NCI-H2081 treated with DMSO at 0.1 percent for 48 hours (cell line): ENCODE results near the gene COL5A3.

ENCODE experiments used
- DNase-seq: peaks from one replicate; lab custom pipeline; 2025; lab: John Stamatoyannopoulos, UW

The COL5A3 gene

GRCh38 chr19:10010939-10011338 lies 635 bp upstream of the COL5A3 start:
- no peak for DNase-seq

- DNase-seq: no peak
These were observed 535 bp downstream of the COL5A3 start for GRCh38 chr19:10009714-10010224.

- no peak for DNase-seq
These were observed 2.0 kb downstream of the COL5A3 start for GRCh38 chr19:10008184-10008765.

GRCh38 chr19:10007371-10008183 lies 2.7 kb downstream of the COL5A3 start:
- no peak for DNase-seq

DNA sequence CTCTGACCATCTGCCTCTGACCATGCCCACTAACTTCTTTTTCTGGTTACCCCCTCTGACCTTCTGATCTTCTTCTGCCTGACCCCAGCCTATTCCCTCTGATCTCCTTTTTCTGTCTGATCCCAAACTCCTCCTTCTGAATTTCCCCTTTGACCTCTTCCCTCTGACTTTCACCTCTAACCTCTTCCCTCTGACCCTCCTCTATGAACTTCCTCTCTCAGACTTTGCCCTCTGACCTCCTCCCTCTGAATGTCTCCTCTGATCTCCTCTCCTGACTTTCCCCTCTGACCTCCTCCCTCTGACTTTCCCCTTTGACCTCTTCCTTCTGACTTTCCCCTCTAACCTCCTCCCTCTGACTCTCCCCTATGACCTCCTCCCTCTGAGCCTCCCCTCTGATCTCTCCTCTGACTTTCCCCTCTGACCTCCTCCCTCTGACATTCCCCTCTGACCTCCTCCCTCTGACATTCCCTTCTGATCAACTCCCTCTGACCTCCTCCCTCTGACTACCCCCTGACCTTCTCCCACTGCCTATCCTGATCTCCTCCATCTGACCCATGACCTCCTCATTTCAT lies 3.5 kb downstream of the COL5A3 start:
- DNase-seq: no peak

DNA sequence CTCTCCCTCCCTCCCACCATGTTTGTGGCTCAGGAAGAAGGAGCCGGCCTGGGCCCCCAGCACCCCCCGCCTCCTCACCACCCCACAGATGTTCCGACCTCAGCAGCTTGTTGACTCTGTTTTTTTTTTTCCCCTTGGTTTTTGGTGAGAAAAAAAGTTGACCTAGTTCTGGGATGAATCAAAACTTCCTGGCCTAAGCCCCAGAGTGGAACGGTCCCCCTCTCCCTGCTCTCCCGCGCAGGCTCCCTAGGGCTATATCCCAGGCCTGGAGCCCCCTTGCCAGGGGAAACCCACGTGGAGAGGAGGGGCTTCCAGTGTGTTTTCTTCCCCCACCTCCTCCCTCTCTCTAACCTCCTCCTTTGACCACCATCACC lies 4.0 kb downstream of the COL5A3 start:
- no peak for DNase-seq

- DNase-seq: no peak
These were observed 4.5 kb downstream of the COL5A3 start for GRCh38 chr19:10005632-10006334.

GRCh38 chr19:10004617-10005016 lies 5.7 kb downstream of the COL5A3 start:
- no peak for DNase-seq

GRCh38 chr19:10003271-10003670 lies 7.0 kb downstream of the COL5A3 start:
- DNase-seq: no peak

- DNase-seq: no peak
These were observed 8.4 kb downstream of the COL5A3 start for GRCh38 chr19:10001899-10002298.

DNA sequence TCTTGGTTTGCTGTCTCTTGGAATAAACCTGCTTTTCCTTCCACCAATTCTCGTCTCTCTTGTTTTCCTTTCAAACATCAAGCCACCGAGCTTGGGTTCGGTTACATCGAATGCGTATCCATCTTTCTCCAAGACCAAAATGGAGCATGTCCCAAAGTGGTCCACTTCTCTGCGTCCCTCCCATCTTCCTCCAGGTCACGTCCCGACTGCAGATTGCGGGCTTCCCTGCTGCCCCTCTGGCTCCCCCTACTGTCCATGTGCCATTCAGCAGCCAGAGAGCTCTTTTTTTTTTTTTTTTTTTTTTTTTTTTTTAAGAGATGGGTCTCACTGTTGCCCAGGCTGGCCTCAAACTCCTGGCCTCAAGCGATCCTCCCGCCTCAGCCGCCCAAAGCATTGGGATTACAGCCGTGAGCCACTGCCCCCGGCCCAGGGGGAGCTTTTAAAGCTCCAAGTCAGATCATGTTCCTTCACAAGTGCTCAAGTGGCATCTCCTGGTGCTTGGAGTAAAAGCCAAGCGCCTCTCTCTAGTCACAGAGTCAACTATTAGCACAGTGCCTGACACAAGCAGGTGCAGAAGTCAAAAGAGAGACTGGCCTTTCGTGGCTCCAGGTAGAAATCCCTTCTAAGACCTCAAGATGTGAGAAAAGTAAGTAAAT lies 10.0 kb downstream of the COL5A3 start:
- no peak for DNase-seq

DNA sequence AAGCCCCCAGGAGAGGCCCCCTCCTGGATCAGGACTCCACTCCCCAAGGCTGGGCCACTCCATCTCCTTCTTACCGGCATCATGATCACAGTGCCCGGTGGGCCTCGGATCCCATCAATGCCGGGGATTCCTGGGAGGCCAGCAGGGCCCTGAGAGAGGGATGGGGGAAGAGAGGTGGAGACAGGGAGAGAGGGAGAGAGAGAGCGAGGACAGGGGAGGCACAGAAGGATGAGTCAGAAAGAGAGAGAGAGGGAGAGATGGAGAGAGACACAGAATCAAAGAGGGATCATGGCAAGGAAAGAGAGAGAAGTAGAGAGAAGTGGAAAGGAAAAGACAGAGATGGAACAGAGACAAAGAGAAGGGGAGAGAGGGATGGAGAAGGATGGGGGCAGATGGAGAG lies 13.8 kb downstream of the COL5A3 start:
- DNase-seq: no peak

GRCh38 chr19:9995999-9996398 lies 14.3 kb downstream of the COL5A3 start:
- DNase-seq: no peak

DNA sequence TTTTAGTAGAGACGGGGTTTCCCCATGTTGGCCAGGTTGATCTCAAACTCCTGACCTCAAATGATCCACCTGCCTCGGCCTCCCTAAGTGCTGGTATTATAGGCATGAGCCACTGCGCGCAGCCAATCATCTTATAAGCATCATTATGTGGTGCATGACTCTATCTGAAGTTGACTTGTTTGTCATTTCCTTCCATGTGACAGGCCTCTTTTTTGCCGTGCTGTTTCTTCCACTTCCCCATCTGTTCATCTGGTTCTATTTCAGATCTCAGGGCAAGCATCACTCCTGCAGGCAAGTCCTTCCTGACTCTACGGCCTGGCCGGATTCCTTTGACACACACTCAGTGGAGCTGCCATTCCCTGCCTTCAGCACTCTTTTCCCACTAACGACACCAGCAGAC lies 15.2 kb downstream of the COL5A3 start:
- no peak for DNase-seq

DNA sequence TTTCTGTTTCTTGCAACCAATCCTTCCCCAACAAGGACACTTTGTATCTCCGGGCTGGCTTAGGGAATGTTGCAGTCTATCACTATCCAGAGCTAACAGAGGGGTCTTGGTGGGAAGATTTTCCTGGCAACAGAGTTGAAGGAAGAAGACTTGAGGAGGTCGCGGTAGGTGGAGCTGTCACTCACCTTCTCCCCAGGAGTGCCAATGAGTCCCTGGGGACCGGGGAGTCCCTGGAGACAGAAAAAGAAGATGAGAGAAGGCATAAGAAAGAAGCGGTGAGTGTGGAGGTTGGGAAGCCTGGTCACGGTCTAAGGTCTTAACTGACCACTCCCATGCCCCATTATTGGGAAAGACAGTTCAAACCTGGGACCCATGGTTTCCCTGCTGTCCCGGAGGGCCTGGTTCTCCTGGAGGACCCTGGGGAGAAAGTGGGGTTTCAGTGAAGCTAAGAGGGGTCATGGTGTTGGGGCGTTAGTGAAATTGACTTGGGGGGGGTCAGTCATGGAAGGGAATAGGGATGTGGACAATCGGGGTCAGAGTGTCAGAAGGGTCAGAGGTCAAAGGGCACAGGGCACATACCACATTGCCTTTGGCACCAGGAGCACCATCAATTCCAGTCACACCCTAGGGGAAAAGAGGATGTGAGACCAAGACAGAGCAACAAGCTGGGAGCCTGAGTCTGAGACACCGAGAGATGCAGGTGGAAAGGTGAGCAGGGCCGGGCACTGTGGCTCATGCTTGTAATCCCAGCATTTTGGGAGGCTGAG lies 18.7 kb downstream of the COL5A3 start:
- no peak for DNase-seq

DNA sequence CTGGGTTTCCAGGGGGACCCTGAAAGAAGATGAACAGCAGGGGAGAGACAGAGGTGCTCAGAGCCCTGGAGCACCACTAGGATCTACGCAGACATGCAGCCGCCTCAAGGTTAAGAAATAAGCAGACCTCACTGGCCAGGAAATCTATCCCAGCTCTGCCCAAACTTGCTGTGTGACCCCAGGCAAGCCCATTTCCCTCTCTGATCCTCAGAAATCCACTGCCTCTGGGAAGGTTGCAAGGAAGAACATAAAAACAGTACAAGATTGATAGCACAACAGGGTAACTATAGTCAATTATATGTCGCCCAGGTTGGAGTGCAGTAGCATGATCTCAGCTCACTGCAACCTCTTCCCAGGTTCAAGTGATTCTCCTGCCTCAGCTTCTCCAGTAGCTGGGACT lies 20.8 kb downstream of the COL5A3 start:
- no peak for DNase-seq

DNA sequence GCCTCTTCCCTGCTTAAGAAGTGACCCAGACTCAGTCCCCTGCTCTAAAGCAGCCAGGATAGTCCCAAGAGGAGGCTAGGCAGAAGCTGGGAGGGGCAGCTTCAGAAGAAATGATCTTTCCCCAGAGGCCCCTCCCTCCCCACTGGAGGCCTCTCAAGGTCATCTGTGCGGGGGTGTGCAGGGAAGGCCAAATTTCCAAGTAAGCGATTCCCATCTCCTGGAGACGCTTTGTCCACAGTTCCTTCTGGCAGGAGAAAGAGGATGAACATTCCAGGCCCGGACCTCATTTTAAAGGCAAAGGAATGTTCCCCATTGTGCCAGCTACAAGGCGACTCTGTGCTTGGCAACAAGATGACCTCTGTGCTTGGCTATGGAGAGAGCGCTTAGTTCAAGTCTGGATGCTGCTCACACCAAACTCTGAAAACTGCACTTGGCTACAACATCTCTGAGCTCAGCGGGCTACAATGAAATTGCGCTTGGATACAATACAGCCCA lies 23.5 kb downstream of the COL5A3 start:
- DNase-seq: no peak

DNA sequence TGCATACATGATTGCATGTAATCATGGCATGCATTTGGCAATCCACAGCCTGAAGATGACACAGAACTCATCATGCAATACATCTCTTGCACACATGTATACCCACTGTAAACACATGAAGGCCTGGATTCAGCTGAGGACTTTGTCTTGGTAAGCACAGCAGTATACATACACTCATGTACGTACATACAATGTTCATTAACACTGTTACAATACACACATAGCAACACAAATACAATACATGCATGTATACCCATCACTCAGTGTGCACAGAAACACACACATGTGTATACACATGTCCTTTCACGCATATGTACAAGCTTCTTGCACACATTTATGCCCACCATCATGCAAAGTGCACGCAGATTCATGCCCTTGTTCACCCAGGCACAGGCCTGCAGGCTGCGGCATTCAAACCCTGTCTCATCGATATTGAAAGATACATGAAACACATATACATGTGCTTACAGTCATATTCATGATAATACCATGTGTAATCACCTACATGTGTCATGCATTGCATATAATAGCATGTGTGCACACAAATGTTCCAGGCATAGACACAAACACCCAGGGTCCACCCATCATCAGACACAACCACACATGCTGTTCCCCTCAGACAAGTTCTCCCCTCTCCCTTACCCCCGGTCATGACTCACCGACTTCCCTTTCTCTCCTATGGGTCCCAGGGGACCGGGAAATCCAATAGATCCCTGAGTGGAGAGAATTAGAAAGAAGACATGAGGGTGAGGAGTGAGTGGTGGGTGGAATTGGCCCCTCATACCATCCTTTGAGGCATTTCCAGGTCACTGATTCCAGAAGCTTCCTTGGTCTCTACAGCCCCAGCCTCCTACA lies 28.7 kb downstream of the COL5A3 start:
- DNase-seq: no peak

GRCh38 chr19:9972103-9972502 lies 38.2 kb downstream of the COL5A3 start:
- no peak for DNase-seq

DNA sequence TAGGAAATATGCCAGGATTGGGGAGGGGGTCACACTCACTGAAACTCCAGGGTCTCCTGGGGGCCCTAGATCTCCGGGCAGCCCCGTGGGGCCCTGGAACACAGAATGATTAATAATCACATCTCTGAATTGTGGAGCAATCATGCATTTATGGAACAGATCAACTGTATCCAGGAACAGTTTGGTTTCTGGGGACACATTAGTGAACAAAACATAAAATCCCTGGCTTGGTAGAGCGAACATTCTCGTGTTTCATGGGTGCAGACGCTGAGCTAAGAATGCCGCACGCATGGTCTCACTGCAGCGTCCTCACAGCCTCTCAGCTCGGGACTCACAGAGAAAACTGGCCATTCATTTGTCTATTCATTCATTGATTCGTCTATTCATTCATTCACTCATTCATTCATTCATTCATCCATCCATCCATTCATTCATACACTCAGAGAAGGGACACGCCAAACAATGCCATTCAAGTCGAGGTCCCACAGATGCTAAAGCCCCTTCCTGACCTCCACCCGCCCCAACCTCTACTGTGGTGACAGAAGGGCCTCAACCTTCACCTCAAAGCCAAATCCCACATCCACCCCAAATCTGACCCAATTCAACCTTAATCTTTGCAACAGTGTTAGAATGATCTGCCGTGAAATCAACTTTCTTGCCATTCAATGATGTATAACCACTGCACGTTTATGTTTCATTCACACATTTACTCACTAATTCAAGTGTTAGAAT lies 39.0 kb downstream of the COL5A3 start:
- no peak for DNase-seq
